Measurements from ENCODE around the gene SSH2.

Gene SSH2

GRCh38 chr17:29613856-29614255, 316.2 kb downstream of the SSH2 start:
- peak overlapping the region; percentile 44 for H3K4me3 ChIP-seq (ENCODE audit: low read length)
- H3K4me1 ChIP-seq (ENCODE audit: insufficient read depth, low read length): peaks cover 19% of the 10 kb centered on the region
- WGBS: 27% methylated on average over 13 of the region's 13 CpGs
- H3K9me3 ChIP-seq (ENCODE audit: insufficient read depth, low read depth, low read length): no peaks in the 10 kb centered on the region
- H3K9ac ChIP-seq (ENCODE audit: low read depth, low read length): 0 out of 2 replicates have a peak overlapping the region, but pooled peaks have one; percentile 35
- H3K27ac ChIP-seq (ENCODE audit: low read depth, low read length): no peak overlapping the region
- H3K36me3 ChIP-seq (ENCODE audit: insufficient read depth, low read length): no peaks in the 10 kb centered on the region
- peaks cover 63% of the 10 kb centered on the region for H3K27me3 ChIP-seq (ENCODE audit: insufficient read depth, low read length)

GRCh38 chr17:29613352-29613837, 316.6 kb downstream of the SSH2 start:
- H3K4me3 ChIP-seq (ENCODE audit: low read length): peak overlapping the region; percentile 44
- H3K36me3 ChIP-seq (ENCODE audit: insufficient read depth, low read length): no peaks in the 10 kb centered on the region
- 4% methylated on average over 50 of the region's 50 CpGs for WGBS
- H3K27me3 ChIP-seq (ENCODE audit: insufficient read depth, low read length): peaks cover 58% of the 10 kb centered on the region
- H3K9me3 ChIP-seq (ENCODE audit: insufficient read depth, low read depth, low read length): no peaks in the 10 kb centered on the region
- H3K9ac ChIP-seq (ENCODE audit: low read depth, low read length): 0 out of 2 replicates have a peak overlapping the region, but pooled peaks have one; percentile 35
- H3K4me1 ChIP-seq (ENCODE audit: insufficient read depth, low read length): peaks cover 19% of the 10 kb centered on the region
- H3K27ac ChIP-seq (ENCODE audit: low read depth, low read length): no peak overlapping the region

- H3K4me1 ChIP-seq (ENCODE audit: insufficient read depth, low read length): peaks cover 19% of the 10 kb centered on the region
- no peak overlapping the region for H3K27ac ChIP-seq (ENCODE audit: low read depth, low read length)
- H3K36me3 ChIP-seq (ENCODE audit: insufficient read depth, low read length): no peaks in the 10 kb centered on the region
- peaks cover 51% of the 10 kb centered on the region for H3K27me3 ChIP-seq (ENCODE audit: insufficient read depth, low read length)
- no peak overlapping the region; the same call in 1 of the 2 replicates for H3K4me3 ChIP-seq (ENCODE audit: low read length)
- WGBS: 92% methylated on average over 85 of the region's 85 CpGs
- no peak overlapping the region for H3K9ac ChIP-seq (ENCODE audit: low read depth, low read length)
- no peaks in the 10 kb centered on the region for H3K9me3 ChIP-seq (ENCODE audit: insufficient read depth, low read depth, low read length)
Observed at GRCh38 chr17:29612404-29613280, 317.4 kb downstream of the SSH2 start.

- no peaks in the 10 kb centered on the region for H3K36me3 ChIP-seq (ENCODE audit: insufficient read depth, low read length)
- no peaks in the 10 kb centered on the region for H3K9me3 ChIP-seq (ENCODE audit: insufficient read depth, low read depth, low read length)
- H3K4me1 ChIP-seq (ENCODE audit: insufficient read depth, low read length): peaks cover 19% of the 10 kb centered on the region
- peaks cover 45% of the 10 kb centered on the region for H3K27me3 ChIP-seq (ENCODE audit: insufficient read depth, low read length)
- 97% methylated on average over 11 of the region's 12 CpGs for WGBS
- H3K4me3 ChIP-seq (ENCODE audit: low read length): no peak overlapping the region
- no peak overlapping the region for H3K27ac ChIP-seq (ENCODE audit: low read depth, low read length)
- no peak overlapping the region for H3K9ac ChIP-seq (ENCODE audit: low read depth, low read length)
Observed at GRCh38 chr17:29612094-29612403, 318.0 kb downstream of the SSH2 start.

GRCh38 chr17:29611351-29612093, 318.5 kb downstream of the SSH2 start:
- peaks cover 39% of the 10 kb centered on the region for H3K27me3 ChIP-seq (ENCODE audit: insufficient read depth, low read length)
- 96% methylated on average over 11 of the region's 11 CpGs for WGBS
- H3K9ac ChIP-seq (ENCODE audit: low read depth, low read length): no peak overlapping the region
- H3K4me3 ChIP-seq (ENCODE audit: low read length): no peak overlapping the region
- no peak overlapping the region for H3K27ac ChIP-seq (ENCODE audit: low read depth, low read length)
- H3K36me3 ChIP-seq (ENCODE audit: insufficient read depth, low read length): no peaks in the 10 kb centered on the region
- peaks cover 19% of the 10 kb centered on the region for H3K4me1 ChIP-seq (ENCODE audit: insufficient read depth, low read length)
- no peaks in the 10 kb centered on the region for H3K9me3 ChIP-seq (ENCODE audit: insufficient read depth, low read depth, low read length)

- no peaks in the 10 kb centered on the region for H3K36me3 ChIP-seq (ENCODE audit: insufficient read depth, low read length)
- H3K9me3 ChIP-seq (ENCODE audit: insufficient read depth, low read depth, low read length): no peaks in the 10 kb centered on the region
- H3K4me1 ChIP-seq (ENCODE audit: insufficient read depth, low read length): peaks cover 15% of the 10 kb centered on the region; the same call in 1 of the 2 replicates
- H3K27ac ChIP-seq (ENCODE audit: low read depth, low read length): no peak overlapping the region
- no peak overlapping the region for H3K4me3 ChIP-seq (ENCODE audit: low read length)
- peaks cover 28% of the 10 kb centered on the region for H3K27me3 ChIP-seq (ENCODE audit: insufficient read depth, low read length)
- WGBS: 87% methylated on average over 3 of the region's 3 CpGs
- H3K9ac ChIP-seq (ENCODE audit: low read depth, low read length): no peak overlapping the region
Observed at GRCh38 chr17:29610395-29610794, 319.6 kb downstream of the SSH2 start.

GRCh38 chr17:29608986-29609385, 321.0 kb downstream of the SSH2 start:
- Histone ChIP-seq H3K9me3 (ENCODE audit: insufficient read depth, low read depth, low read length) (no peaks in the 10 kb centered on the region), H3K9ac (ENCODE audit: low read depth, low read length) (no peak overlapping the region), H3K27ac (ENCODE audit: low read depth, low read length) (no peak overlapping the region), H3K4me3 (ENCODE audit: low read length) (no peak overlapping the region), H3K27me3 (ENCODE audit: insufficient read depth, low read length) (peaks cover 14% of the 10 kb centered on the region), H3K4me1 (ENCODE audit: insufficient read depth, low read length) (peaks cover under 1% of the 10 kb centered on the region; the same call in 1 of the 2 replicates), H3K36me3 (ENCODE audit: insufficient read depth, low read length) (no peaks in the 10 kb centered on the region)
- WGBS: 93% methylated on average over 15 of the region's 15 CpGs

- Histone ChIP-seq H3K4me3 (ENCODE audit: low read length) (no peak overlapping the region), H3K27ac (ENCODE audit: low read depth, low read length) (no peak overlapping the region), H3K4me1 (ENCODE audit: insufficient read depth, low read length) (no peaks in the 10 kb centered on the region), H3K9me3 (ENCODE audit: insufficient read depth, low read depth, low read length) (no peaks in the 10 kb centered on the region), H3K27me3 (ENCODE audit: insufficient read depth, low read length) (peaks cover 5% of the 10 kb centered on the region), H3K9ac (ENCODE audit: low read depth, low read length) (no peak overlapping the region), H3K36me3 (ENCODE audit: insufficient read depth, low read length) (no peaks in the 10 kb centered on the region)
- WGBS: 90% methylated on average over 29 of the region's 29 CpGs
Observed at GRCh38 chr17:29607557-29608195, 322.4 kb downstream of the SSH2 start.

GRCh38 chr17:29603109-29603674, 326.8 kb downstream of the SSH2 start:
- H3K9me3 ChIP-seq (ENCODE audit: insufficient read depth, low read depth, low read length): no peaks in the 10 kb centered on the region
- H3K27ac ChIP-seq (ENCODE audit: low read depth, low read length): no peak overlapping the region
- H3K4me3 ChIP-seq (ENCODE audit: low read length): no peak overlapping the region
- H3K27me3 ChIP-seq (ENCODE audit: insufficient read depth, low read length): no peaks in the 10 kb centered on the region
- H3K36me3 ChIP-seq (ENCODE audit: insufficient read depth, low read length): no peaks in the 10 kb centered on the region
- no peak overlapping the region for H3K9ac ChIP-seq (ENCODE audit: low read depth, low read length)
- 94% methylated on average over 6 of the region's 6 CpGs for WGBS
- H3K4me1 ChIP-seq (ENCODE audit: insufficient read depth, low read length): 0 out of 2 replicates have a peak, but pooled peaks cover under 1% of the 10 kb centered on the region

GRCh38 chr17:29597361-29598172, 332.5 kb downstream of the SSH2 start:
- 40% methylated on average over 12 of the region's 13 CpGs for WGBS

More at GRCh38 chr17:29597361-29598172, 332.5 kb downstream of the SSH2 start:
- H3K27ac ChIP-seq (ENCODE audit: low read depth, low read length): no peak overlapping the region
- no peak overlapping the region for H3K9ac ChIP-seq (ENCODE audit: low read depth, low read length)
- peaks cover 22% of the 10 kb centered on the region for H3K4me1 ChIP-seq (ENCODE audit: insufficient read depth, low read length)
- peaks cover 8% of the 10 kb centered on the region; the same call in 1 of the 2 replicates for H3K27me3 ChIP-seq (ENCODE audit: insufficient read depth, low read length)
- H3K4me3 ChIP-seq (ENCODE audit: low read length): no peak overlapping the region
- no peaks in the 10 kb centered on the region for H3K36me3 ChIP-seq (ENCODE audit: insufficient read depth, low read length)
- H3K9me3 ChIP-seq (ENCODE audit: insufficient read depth, low read depth, low read length): no peaks in the 10 kb centered on the region
